T-helper 1 cell (primary cell): ENCODE data around the gene C10orf143.
"Not testable (repeated sequence)": the region's sequence is repeated elsewhere in the genome, so short reads cannot be mapped to it uniquely, and the experiment has no call there.

ENCODE experiments used
- DNase-seq, 5 donors: peaks; one replicate each; pipeline ENCODE4 v3.0.0-alpha.2; 2012 to 2020

C10orf143 gene

GRCh38 chr10:130111113-130111851, 652 bp upstream of the C10orf143 start:
- peak; percentile 89 to 97 (median 94) for DNase-seq

- DNase-seq, result peak; percentile 32 to 82 (median 65)
Measured at GRCh38 chr10:130109796-130110245, 809 bp downstream of the C10orf143 start.

GRCh38 chr10:130108934-130109604, 1.6 kb downstream of the C10orf143 start:
- peak in 1 of 5 donors; percentile 51 for DNase-seq

GRCh38 chr10:130108146-130108545, 2.5 kb downstream of the C10orf143 start:
- DNase-seq, result not testable (repeated sequence)

GRCh38 chr10:130105724-130106123, 4.9 kb downstream of the C10orf143 start:
- DNase-seq, result no peak

- DNase-seq, result no peak
Measured at GRCh38 chr10:130099344-130099743, 11.3 kb downstream of the C10orf143 start.

- not testable (repeated sequence) for DNase-seq
Measured at GRCh38 chr10:130090565-130090964, 20.1 kb downstream of the C10orf143 start.

- no peak for DNase-seq
Measured at GRCh38 chr10:130080461-130080814, 30.2 kb downstream of the C10orf143 start.

GRCh38 chr10:130079614-130080460, 30.8 kb downstream of the C10orf143 start:
- DNase-seq, result no peak

- no peak for DNase-seq
Measured at GRCh38 chr10:130078120-130078519, 32.5 kb downstream of the C10orf143 start.

GRCh38 chr10:130076681-130077080, 33.9 kb downstream of the C10orf143 start:
- no peak for DNase-seq

GRCh38 chr10:130074639-130075038, 36.0 kb downstream of the C10orf143 start:
- DNase-seq, result no peak

- DNase-seq, result no peak
Measured at GRCh38 chr10:130073912-130074311, 36.7 kb downstream of the C10orf143 start.

- DNase-seq, result no peak
Measured at GRCh38 chr10:130072247-130072646, 38.4 kb downstream of the C10orf143 start.

GRCh38 chr10:130067893-130068292, 42.7 kb downstream of the C10orf143 start:
- no peak for DNase-seq

- DNase-seq, result no peak
Measured at GRCh38 chr10:130066743-130067142, 43.9 kb downstream of the C10orf143 start.

GRCh38 chr10:130065251-130065650, 45.4 kb downstream of the C10orf143 start:
- DNase-seq, result no peak

GRCh38 chr10:130064783-130065182, 45.8 kb downstream of the C10orf143 start:
- no peak for DNase-seq

GRCh38 chr10:130062976-130063375, 47.7 kb downstream of the C10orf143 start:
- DNase-seq, result no peak

GRCh38 chr10:130062201-130062600, 48.4 kb downstream of the C10orf143 start:
- DNase-seq, result no peak

- no peak for DNase-seq
Measured at GRCh38 chr10:130061760-130062159, 48.9 kb downstream of the C10orf143 start.

GRCh38 chr10:130054021-130054420, 56.6 kb downstream of the C10orf143 start:
- DNase-seq, result no peak

- DNase-seq, result no peak
Measured at GRCh38 chr10:130053561-130053960, 57.1 kb downstream of the C10orf143 start.
